Transverse colon (tissue), 4 donors: Measurements from ENCODE around the gene PRRC2A. TPM values are rescaled to one million over a fixed set of nuclear protein-coding genes. Genes with fewer than 3 reads are reported as not detected.

Experiments
- DNase-seq: peaks from one replicate; pipeline ENCODE4 v3.0.0-alpha.2; 2019
- H3K27ac ChIP-seq, 4 donors: fragments of 200-600 bp; sonication (generic); 2 replicates each; pipeline ENCODE4 v1.5.1; 2016 to 2018; ENCODE audit warnings: inconsistent platforms in 4 of 4
- H3K27me3 ChIP-seq: fragments of 200-600 bp; sonication (generic); 2 replicates; pipeline ENCODE4 v1.5.1; 2017; ENCODE audit warnings: inconsistent platforms
- H3K36me3 ChIP-seq, 4 donors: fragments of 200-600 bp; sonication (generic); 2 replicates each; pipeline ENCODE4 v1.5.1; 2017 to 2019; ENCODE audit warnings: inconsistent platforms in 4 of 4
- H3K4me1 ChIP-seq, 4 donors: fragments of 200-600 bp; sonication (generic); 2 replicates each; pipeline ENCODE4 v1.5.1; 2017 to 2020; ENCODE audit warnings: inconsistent platforms in 4 of 4
- H3K4me3 ChIP-seq, 4 donors: fragments of 200-600 bp; sonication (generic); 1 replicate in 1 of 4; 2 replicates in 3 of 4; pipeline versions ENCODE4 v1.5.1 to v1.6.1; 2017 to 2019; ENCODE audit warnings: inconsistent platforms in 4 of 4
- H3K9me3 ChIP-seq, 2 donors: fragments of 200-600 bp; sonication (generic); 2 replicates each; pipeline ENCODE4 v1.5.1; 2017 to 2019; ENCODE audit warnings: inconsistent platforms in 2 of 2
- EP300 ChIP-seq: sonication (generic); formaldehyde crosslinking; IDR thresholded peaks from one replicate; pipeline ENCODE4 v1.6.1; 2017; ENCODE audit warnings: antibody characterized with exemption, low read depth
- POLR2A ChIP-seq: fragments of 450-650 bp; IDR thresholded peaks from one replicate; pipeline ENCODE4 v1.6.1; 2016; ENCODE audit warnings: antibody characterized with exemption, mild to moderate bottlenecking, moderate library complexity
- POLR2AphosphoS5 ChIP-seq, 3 donors: sonication (generic); formaldehyde crosslinking; IDR thresholded peaks; one replicate each; pipeline ENCODE4 v1.6.1; 2016; ENCODE audit warnings: antibody characterized with exemption in 3 of 3
- whole genome bisulfite sequencing, 2 donors: methylation state at CpG; one replicate each; pipeline ENCODE4 v1.1.5; 2018; ENCODE audit warnings: low coverage in 1 of 2; 5-methylcytosine and 5-hydroxymethylcytosine counted together
- in situ Hi-C, 4 donors: fragments of 200-750 bp; cut with MboI; loops; one replicate each; pipeline versions ENCODE4 v1.15.0 to v1.15.1; 2017; ENCODE audit warnings: low sequenced_read_pairs in 3 of 4, low pct_ligation_motif_present in 1 of 4, low pct_unique_long_range_greater_than_20kb in 1 of 4
- intact Hi-C: fragments of 100-400 bp; cut with DNase I; formaldehyde crosslinking; loops from one replicate; pipeline ENCODE4 v1.15.1; 2023; ENCODE audit warnings: low total_unique reads
- total RNA-seq, 4 donors: library from RNA; depleted of rRNA; stranded (reverse); fragments of >200 nt; gene quantifications; one replicate each; pipeline ENCODE4 v1.1.0, GENCODE V29; 2016
- TF ChIP-seq, protein P1 (sequence below), 5 experiments: fragments of 200-600 bp in 3 of 5; fragments of 450-650 bp in 2 of 5; sonication (generic) in 3 of 5; IDR thresholded peaks; 1 replicate in 2 of 5; 2 replicates in 3 of 5; pipeline ENCODE4 v1.5.1; 2016 to 2017; ENCODE audit warnings: antibody characterized with exemption in 5 of 5, inconsistent platforms in 3 of 5, mild to moderate bottlenecking in 2 of 5, moderate library complexity in 1 of 5

The PRRC2A gene
- total RNA-seq, 4 donors from 2014 or later, result 63.9 to 138 (median 85.8) TPM

- H3K4me1 ChIP-seq, result peaks cover 5 to 22% (median 11%) of the 10 kb centered on the region in 4 donors
- DNase-seq, result no peak
- TF ChIP-seq EP300, result no peak
- TF ChIP-seq, protein P1, sequence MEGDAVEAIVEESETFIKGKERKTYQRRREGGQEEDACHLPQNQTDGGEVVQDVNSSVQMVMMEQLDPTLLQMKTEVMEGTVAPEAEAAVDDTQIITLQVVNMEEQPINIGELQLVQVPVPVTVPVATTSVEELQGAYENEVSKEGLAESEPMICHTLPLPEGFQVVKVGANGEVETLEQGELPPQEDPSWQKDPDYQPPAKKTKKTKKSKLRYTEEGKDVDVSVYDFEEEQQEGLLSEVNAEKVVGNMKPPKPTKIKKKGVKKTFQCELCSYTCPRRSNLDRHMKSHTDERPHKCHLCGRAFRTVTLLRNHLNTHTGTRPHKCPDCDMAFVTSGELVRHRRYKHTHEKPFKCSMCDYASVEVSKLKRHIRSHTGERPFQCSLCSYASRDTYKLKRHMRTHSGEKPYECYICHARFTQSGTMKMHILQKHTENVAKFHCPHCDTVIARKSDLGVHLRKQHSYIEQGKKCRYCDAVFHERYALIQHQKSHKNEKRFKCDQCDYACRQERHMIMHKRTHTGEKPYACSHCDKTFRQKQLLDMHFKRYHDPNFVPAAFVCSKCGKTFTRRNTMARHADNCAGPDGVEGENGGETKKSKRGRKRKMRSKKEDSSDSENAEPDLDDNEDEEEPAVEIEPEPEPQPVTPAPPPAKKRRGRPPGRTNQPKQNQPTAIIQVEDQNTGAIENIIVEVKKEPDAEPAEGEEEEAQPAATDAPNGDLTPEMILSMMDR (IDR thresholded peaks at IDR 0.05), result no peak
- TF ChIP-seq POLR2A, result no peak
- no peak for TF ChIP-seq POLR2AphosphoS5 (IDR thresholded peaks at IDR 0.05)
- H3K9me3 ChIP-seq, result no peaks in the 10 kb centered on the region
- no peak overlapping the region for H3K4me3 ChIP-seq
- no peaks in the 10 kb centered on the region for H3K27me3 ChIP-seq
- 64 to 75% methylated on average over 6 to 8 of the region's 8 CpGs for WGBS, 2 donors
- intact Hi-C loops (no loop called here), in situ Hi-C loops (loop anchor here in 1 of 4 donors (10.0 kb wide), 1 partner anchor 277 kb away; the partner anchor contains the start of genes NELFE and SKIC2)
- H3K27ac ChIP-seq, result no peak overlapping the region
- no peaks in the 10 kb centered on the region for H3K36me3 ChIP-seq
Measured at GRCh38 chr6:31677955-31678354, 57.4 kb downstream of the PRRC2A start.

DNA sequence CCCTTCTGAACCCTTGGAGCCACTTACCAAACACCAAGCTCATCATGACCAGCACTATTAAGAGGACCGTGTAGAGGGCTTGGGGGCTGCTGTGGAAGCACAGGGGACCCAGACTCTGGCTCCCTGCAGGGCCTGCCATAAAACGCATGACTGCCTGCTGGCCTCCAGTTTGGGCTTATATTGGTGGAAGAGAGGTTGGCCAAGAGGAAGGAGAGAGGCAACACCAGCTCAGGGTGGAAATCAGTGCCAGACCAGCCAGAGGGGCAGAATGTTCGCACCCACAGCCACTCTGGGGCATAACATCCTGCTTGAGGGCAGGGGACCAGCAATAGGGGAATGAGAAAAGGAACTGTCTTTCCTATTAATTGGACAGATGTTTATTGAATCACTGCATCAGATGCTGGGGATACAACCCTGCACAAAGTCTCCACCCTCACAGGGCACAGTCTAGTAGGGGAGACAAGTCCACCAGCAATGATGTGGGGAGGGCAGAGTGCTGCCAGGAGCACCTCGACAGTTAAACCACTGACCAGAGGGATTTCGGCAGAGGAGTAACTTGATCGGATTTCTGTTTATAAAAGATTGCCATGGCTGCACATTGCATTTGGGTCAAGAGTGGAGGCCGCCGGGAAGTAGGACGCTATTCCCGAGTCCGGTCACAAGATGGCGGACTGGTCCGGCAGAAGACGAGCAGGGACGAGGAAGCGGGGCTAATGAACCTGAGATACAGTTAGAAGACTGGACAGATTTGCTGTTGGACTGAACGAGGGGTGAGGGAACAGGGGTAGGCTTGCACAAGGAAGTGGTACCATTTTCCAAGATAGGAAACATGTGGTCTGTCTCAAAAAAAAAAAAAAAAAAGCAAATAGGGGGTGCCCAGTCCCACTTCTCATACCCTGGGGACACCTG lies 60.0 kb downstream of the PRRC2A start, which contains the start of gene LY6G5C:
Gene LY6G5C, minus strand, starts transcription at position 842 of the 909 bp plus-strand sequence. Its CDS starts 694 bp downstream, at position 148.
- 0 to 12% methylated on average over 12 to 16 of the region's 17 CpGs for WGBS, 2 donors
- H3K27ac ChIP-seq, result peak within 1 kb of the TSS; percentile 70 to 85 (median 78)
- H3K4me3 ChIP-seq, result peak within 1 kb of the TSS; percentile 42 to 63 (median 43)
- no peaks in the 10 kb centered on the region for H3K27me3 ChIP-seq
- no peaks in the 10 kb centered on the region for H3K9me3 ChIP-seq
- in situ Hi-C loops (loop anchor here in 1 of 4 donors (10.0 kb wide), 1 partner anchor 84 kb away; the partner anchor contains the start of gene SAPCD1), intact Hi-C loops (loop anchor here (10.0 kb wide), 1 partner anchor 154 kb away; no protein-coding TSS in a partner anchor)
- DNase-seq, result peak; percentile 89
- no peaks in the 10 kb centered on the region for H3K36me3 ChIP-seq
- peaks cover 5 to 26% (median 11%) of the 10 kb centered on the region in 4 donors for H3K4me1 ChIP-seq
- TF ChIP-seq, protein P1 (IDR thresholded peaks at IDR 0.05), result peak; percentile 52 to 78 (median 69)
- TF ChIP-seq POLR2A (no peak), EP300 (no peak), POLR2AphosphoS5 (IDR thresholded peaks at IDR 0.05) (peak in 2 of 3 donors; percentile 23 to 57)

- Histone ChIP-seq H3K27me3 (no peaks in the 10 kb centered on the region), H3K9me3 (no peaks in the 10 kb centered on the region), H3K4me1 (peaks cover 5 to 26% (median 11%) of the 10 kb centered on the region in 4 donors), H3K4me3 (peak overlapping the region; percentile 42 to 63 (median 43)), H3K27ac (peak overlapping the region; percentile 70 to 85 (median 78)), H3K36me3 (peaks cover 0 to under 1% (median 0%) of the 10 kb centered on the region in 4 donors)
- TF ChIP-seq EP300 (no peak), POLR2A (peak; percentile 31), POLR2AphosphoS5 (IDR thresholded peaks at IDR 0.05) (peak in 1 of 3 donors; percentile 5)
- TF ChIP-seq, protein P1 (IDR thresholded peaks at IDR 0.05), result peak in 1 of 5 experiments; percentile 19
- in situ Hi-C loops (loop anchor here in 1 of 4 donors (10.0 kb wide), 1 partner anchor 84 kb away; the partner anchor contains the start of gene SAPCD1), intact Hi-C loops (loop anchor here (10.0 kb wide), 1 partner anchor 154 kb away; no protein-coding TSS in a partner anchor)
- 2% methylated on average over 21 of the region's 40 CpGs; no CpG with 5 or more reads in 1 of the 2 donors for WGBS, 2 donors
- peak; percentile 61 for DNase-seq
Measured at GRCh38 chr6:31681135-31681671, 60.7 kb downstream of the PRRC2A start.
